H1 (cell line): ENCODE measurements around the gene XRN2. TPM values are rescaled to one million over a fixed set of nuclear protein-coding genes. Genes with fewer than 3 reads are reported as not detected.

Source experiments
- CTCF ChIA-PET: fragments of 300-600 bp; sonication (Branson Sonifier 250); formaldehyde crosslinking; loops from one replicate; lab custom pipeline; 2021; ENCODE audit not compliant: partially characterized antibody; lab: Charles Lee
- POLR2A ChIA-PET: fragments of 300-600 bp; sonication (Branson Sonifier 250); formaldehyde crosslinking; loops from one replicate; lab custom pipeline; 2021; ENCODE audit warnings: inconsistent platforms; ENCODE audit not compliant: partially characterized antibody; lab: Charles Lee
- DNase-seq, 2 experiments: peaks; one replicate each; pipeline versions ENCODE4 v3.0.0 to v3.0.0-alpha.2; 2010 to 2022; ENCODE audit warnings: low spot score in 2 of 2, low read depth in 1 of 2, mixed read lengths in 1 of 2
- FAIRE-seq: peaks from 2 replicates; lab custom pipeline; 2011; peaks lifted over from hg19 to GRCh38; lab: Jason Lieb, UNC
- H2AFZ ChIP-seq: 2 replicates; pipeline ENCODE4 v1.8.1; 2012; ENCODE audit warnings: low read length, inconsistent platforms
- H2AK5ac ChIP-seq: 2 replicates; pipeline ENCODE4 v1.6.1; 2013; ENCODE audit warnings: low read depth, low read length
- H2BK120ac ChIP-seq: replicated peaks from 2 replicates; pipeline ENCODE3; 2013; ENCODE audit warnings: low read depth, low read length, inconsistent platforms
- H2BK12ac ChIP-seq: 2 replicates; pipeline ENCODE4 v1.6.1; 2013; ENCODE audit warnings: low read depth, low read length
- H2BK15ac ChIP-seq: 2 replicates; pipeline ENCODE4 v1.6.1; 2013; ENCODE audit warnings: low read length
- H2BK20ac ChIP-seq: 2 replicates; pipeline ENCODE4 v1.6.1; 2013; ENCODE audit warnings: low read length
- H2BK5ac ChIP-seq: 2 replicates; pipeline ENCODE4 v1.6.1; 2013; ENCODE audit warnings: low read depth, low read length
- H3K14ac ChIP-seq: 2 replicates; pipeline ENCODE4 v1.6.1; 2013; ENCODE audit warnings: inconsistent platforms; ENCODE audit not compliant: insufficient read length
- H3K18ac ChIP-seq: 2 replicates; pipeline ENCODE4 v1.6.1; 2013; ENCODE audit warnings: low read length; ENCODE audit errors: extremely low read depth
- H3K23ac ChIP-seq: 2 replicates; pipeline ENCODE4 v1.6.1; 2013; ENCODE audit warnings: inconsistent platforms; ENCODE audit not compliant: insufficient read length
- H3K23me2 ChIP-seq: 2 replicates; pipeline ENCODE4 v1.6.1; 2013; ENCODE audit warnings: low read depth, low read length
- H3K27ac ChIP-seq: 2 replicates; pipeline ENCODE4 v1.6.1; 2011; ENCODE audit warnings: low read depth, low read length, inconsistent platforms
- H3K27me3 ChIP-seq, 4 experiments: replicated peaks in 1 of 4; 1 replicate in 1 of 4; 2 replicates in 3 of 4; pipeline versions ENCODE4 v1.6.1 to v1.8.1; 2011 to 2013; ENCODE audit warnings: low read length in 3 of 4, mild to moderate bottlenecking in 3 of 4, inconsistent platforms in 2 of 4, mixed read lengths in 2 of 4, moderate library complexity in 1 of 4; ENCODE audit not compliant: control insufficient read depth in 3 of 4, insufficient read depth in 3 of 4; ENCODE audit errors: extremely low read depth in 1 of 4
- H3K36me3 ChIP-seq, 4 experiments: 2 replicates each; pipeline versions ENCODE4 v1.6.1 to v1.8.1; 2011 to 2013; ENCODE audit warnings: mild to moderate bottlenecking in 4 of 4, low read length in 3 of 4, moderate library complexity in 2 of 4, control low read depth in 1 of 4, inconsistent platforms in 1 of 4; ENCODE audit not compliant: insufficient read depth in 4 of 4, control insufficient read depth in 2 of 4
- H3K4ac ChIP-seq: replicated peaks from 2 replicates; pipeline ENCODE3; 2013; ENCODE audit warnings: low read length, low read depth, mixed read lengths, inconsistent platforms; ENCODE audit not compliant: insufficient read length
- H3K4me1 ChIP-seq, 4 experiments: replicated peaks in 1 of 4; 1 replicate in 1 of 4; 2 replicates in 3 of 4; pipeline versions ENCODE4 v1.6.1 to v1.8.1; 2011 to 2013; ENCODE audit warnings: low read length in 3 of 4, inconsistent platforms in 2 of 4, mixed read lengths in 1 of 4; ENCODE audit not compliant: insufficient read depth in 4 of 4, control insufficient read depth in 3 of 4
- H3K4me2 ChIP-seq, 2 experiments: 2 replicates each; pipeline versions ENCODE4 v1.6.1 to v1.8.1; 2011 to 2013; ENCODE audit warnings: low read depth in 2 of 2, low read length in 2 of 2, control low read depth in 1 of 2, inconsistent platforms in 1 of 2, mild to moderate bottlenecking in 1 of 2; ENCODE audit not compliant: insufficient read depth in 1 of 2
- H3K4me3 ChIP-seq, 4 experiments: fragments of 200-600, 300-600 bp in 1 of 4; sonication (generic), shearing (Covaris generic), sonication (Bioruptor Twin) in 1 of 4; 2 replicates each; pipeline versions ENCODE4 v1.5.1 to v1.8.1; 2011 to 2016; ENCODE audit warnings: low read length in 4 of 4, low read depth in 3 of 4, control low read depth in 2 of 4, inconsistent platforms in 2 of 4, mild to moderate bottlenecking in 2 of 4, mixed read lengths in 1 of 4, moderate library complexity in 1 of 4; ENCODE audit not compliant: insufficient read depth in 2 of 4; ENCODE audit errors: extremely low read depth in 1 of 4
- H3K56ac ChIP-seq: replicated peaks from 2 replicates; pipeline ENCODE3; 2013; ENCODE audit warnings: low read depth, mild to moderate bottlenecking, mixed read lengths, low read length, inconsistent platforms; ENCODE audit not compliant: insufficient read length
- H3K79me1 ChIP-seq: 2 replicates; pipeline ENCODE4 v1.6.1; 2013; ENCODE audit warnings: low read depth, low read length, control low read depth
- H3K79me2 ChIP-seq, 2 experiments: 2 replicates each; pipeline versions ENCODE4 v1.6.1 to v1.8.1; 2012 to 2013; ENCODE audit warnings: low read length in 2 of 2, mild to moderate bottlenecking in 2 of 2, inconsistent platforms in 1 of 2; ENCODE audit not compliant: insufficient read depth in 2 of 2, control insufficient read depth in 1 of 2
- H3K9ac ChIP-seq, 4 experiments: replicated peaks in 1 of 4; 1 replicate in 1 of 4; 2 replicates in 3 of 4; pipeline versions ENCODE4 v1.6.1 to v1.8.1; 2011 to 2013; ENCODE audit warnings: low read depth in 3 of 4, low read length in 3 of 4, control low read depth in 2 of 4, mild to moderate bottlenecking in 2 of 4, moderate library complexity in 2 of 4, inconsistent platforms in 1 of 4; ENCODE audit errors: extremely low read depth in 1 of 4
- H3K9me3 ChIP-seq, 2 experiments: 2 replicates each; pipeline versions ENCODE4 v1.6.1 to v1.8.1; 2012 to 2013; ENCODE audit warnings: mild to moderate bottlenecking in 2 of 2, moderate library complexity in 2 of 2, control low read depth in 1 of 2, inconsistent platforms in 1 of 2, low read depth in 1 of 2, low read length in 1 of 2, mixed read lengths in 1 of 2; ENCODE audit not compliant: insufficient read depth in 2 of 2
- H4K20me1 ChIP-seq, 2 experiments: replicated peaks in 1 of 2; 2 replicates each; pipeline versions ENCODE3 to v1.8.1; 2011 to 2013; ENCODE audit warnings: inconsistent platforms in 2 of 2, low read length in 2 of 2, mild to moderate bottlenecking in 1 of 2; ENCODE audit not compliant: insufficient read depth in 2 of 2, control insufficient read depth in 1 of 2
- H4K5ac ChIP-seq: 2 replicates; pipeline ENCODE4 v1.6.1; 2013; ENCODE audit warnings: low read length, low read depth, mixed read lengths, inconsistent platforms; ENCODE audit not compliant: insufficient read length
- H4K8ac ChIP-seq: 2 replicates; pipeline ENCODE4 v1.8.0; 2013; ENCODE audit warnings: mild to moderate bottlenecking, moderate library complexity, low read length, inconsistent platforms; ENCODE audit not compliant: insufficient read depth; ENCODE audit errors: extremely low read depth
- H4K91ac ChIP-seq: replicated peaks from 2 replicates; pipeline ENCODE3; 2013; ENCODE audit warnings: low read length, mixed read lengths, inconsistent platforms; ENCODE audit not compliant: insufficient read length
- CEBPB ChIP-seq: IDR thresholded peaks from 2 replicates; pipeline ENCODE4 v1.6.1; 2012; ENCODE audit warnings: low read depth, low read length
- CTCF ChIP-seq, 3 experiments: IDR thresholded peaks; 1 replicate in 2 of 3; 2 replicates in 1 of 3; pipeline versions ENCODE4 v1.5.1 to v1.6.1; 2011; ENCODE audit warnings: low read length in 3 of 3, mild to moderate bottlenecking in 3 of 3, inconsistent platforms in 2 of 3, low read depth in 1 of 3, moderate library complexity in 1 of 3; ENCODE audit not compliant: insufficient read depth in 1 of 3; ENCODE audit errors: control extremely low read depth in 1 of 3
- JUN ChIP-seq: IDR thresholded peaks from 2 replicates; pipeline ENCODE4 v1.6.1; 2011; ENCODE audit warnings: low read depth, mild to moderate bottlenecking, improper control_type of control experiment, low read length
- KDM1A ChIP-seq: fragments of 200-600, 300-600 bp; sonication (generic); IDR thresholded peaks from 2 replicates; pipeline ENCODE4 v1.7.1; 2016; ENCODE audit warnings: mild to moderate bottlenecking, low read length, borderline replicate concordance
- MAFK ChIP-seq: IDR thresholded peaks from 2 replicates; pipeline ENCODE4 v1.6.1; 2012; ENCODE audit warnings: low read depth, mild to moderate bottlenecking, improper control_type of control experiment, low read length
- MAX ChIP-seq: IDR thresholded peaks from 2 replicates; pipeline ENCODE4 v1.6.1; 2012; ENCODE audit warnings: inconsistent platforms
- POLR2A ChIP-seq, 2 experiments: IDR thresholded peaks; 1 replicate in 1 of 2; 2 replicates in 1 of 2; pipeline ENCODE4 v1.6.1; 2011; ENCODE audit warnings: low read depth in 2 of 2, low read length in 2 of 2, mild to moderate bottlenecking in 2 of 2; ENCODE audit errors: control extremely low read depth in 1 of 2
- POU5F1 ChIP-seq: IDR thresholded peaks from 2 replicates; pipeline ENCODE4 v1.6.1; 2011; ENCODE audit warnings: low read depth, mild to moderate bottlenecking, low read length, moderate library complexity
- SP4 ChIP-seq: IDR thresholded peaks from 2 replicates; pipeline ENCODE4 v1.6.1; 2012; ENCODE audit warnings: low read length, inconsistent platforms
- TAF1 ChIP-seq: IDR thresholded peaks from 2 replicates; pipeline ENCODE4 v1.6.1; 2011; ENCODE audit warnings: mild to moderate bottlenecking, low read depth, low read length
- USF2 ChIP-seq: IDR thresholded peaks from 2 replicates; pipeline ENCODE4 v1.6.1; 2011; ENCODE audit warnings: low read length, improper control_type of control experiment
- WGBS, 2 experiments: shearing (Covaris generic) in 1 of 2; methylation state at CpG; one replicate each; pipeline versions ENCODE4 v1.1.6 to v1.1.7; 2013 to 2015; ENCODE audit warnings: low lambda C conversion rate in 2 of 2, mixed read lengths in 2 of 2, inconsistent platforms in 1 of 2, low coverage in 1 of 2, missing lambda C conversion rate in 1 of 2; ENCODE audit not compliant: insufficient replicate concordance in 2 of 2, insufficient coverage in 1 of 2, insufficient read length in 1 of 2; ENCODE audit errors: extremely low coverage in 1 of 2, missing lambda C conversion rate in 1 of 2; 5-methylcytosine and 5-hydroxymethylcytosine counted together
- polyA plus RNA-seq, 7 experiments: library from polyadenylated mRNA; depleted of rRNA in 3 of 7; stranded (reverse) in 5 of 7; unstranded in 2 of 7; fragments of >200 nt in 5 of 7; fragments of 200-250 nt in 2 of 7; gene quantifications; 1 replicate in 5 of 7; 2 replicates in 1 of 7; 4 replicates in 1 of 7; pipeline versions ENCODE4 v1.2.1 to v1.2.3, GENCODE V29; 2011 to 2013; ENCODE audit warnings: missing spikeins in 2 of 7, mixed read lengths in 2 of 7
- total RNA-seq: library from RNA; stranded (reverse); fragmentation: NEBNext Ultra II Directional; extraction: Animal tissue kit (Norgen Biotek cat#: 25700); gene quantifications from 2 replicates; pipeline ENCODE4 v1.2.1, GENCODE V29; 2021

XRN2 gene
- total and polyA plus RNA-seq, 2 of the 8 experiments (the other 6 are each of a cell fraction or from before 2014, with no cell fraction given) = 60.3 to 139 TPM

- H3K23me2 ChIP-seq = no peaks in the 10 kb centered on the region
- H3K4ac ChIP-seq = no peak overlapping the region
- POLR2A ChIA-PET = interaction anchor here (1.3 kb wide), 1 partner anchor 12 kb away, joined by 3 read pairs; no protein-coding TSS in a partner anchor
- no peak overlapping the region for H2BK12ac ChIP-seq
- H3K79me1 ChIP-seq = no peaks in the 10 kb centered on the region
- no peak overlapping the region for H2BK20ac ChIP-seq
- H4K5ac ChIP-seq = no peak overlapping the region
- no peaks in the 10 kb centered on the region for H3K4me1 ChIP-seq
- no peak for FAIRE-seq
- no peaks in the 10 kb centered on the region for H3K79me2 ChIP-seq
- H3K36me3 ChIP-seq = no peaks in the 10 kb centered on the region
- H3K23ac ChIP-seq = no peak overlapping the region
- no peaks in the 10 kb centered on the region for H4K20me1 ChIP-seq
- no peak overlapping the region for H2BK15ac ChIP-seq
- DNase-seq = no peak
- H4K8ac ChIP-seq = no peak overlapping the region
- 0 out of 2 replicates have a peak overlapping the region, but pooled peaks have one; percentile 12 for H2AFZ ChIP-seq
- no peak overlapping the region for H3K56ac ChIP-seq
- no peak overlapping the region for H4K91ac ChIP-seq
- H3K27me3 ChIP-seq = no peaks in the 10 kb centered on the region
- no peak overlapping the region for H3K14ac ChIP-seq
- H3K18ac ChIP-seq = no peak overlapping the region
- no peak overlapping the region for H3K9ac ChIP-seq
- no peak overlapping the region for H2BK5ac ChIP-seq
- no peak overlapping the region for H3K4me3 ChIP-seq
- H2AK5ac ChIP-seq = no peak overlapping the region
- H2BK120ac ChIP-seq = no peak overlapping the region
- CTCF ChIA-PET = interaction anchor here (1.4 kb wide), 1 partner anchor 9 kb away, joined by 3 read pairs; no protein-coding TSS in a partner anchor
- H3K4me2 ChIP-seq = no peak overlapping the region
- no peak overlapping the region for H3K27ac ChIP-seq
- H3K9me3 ChIP-seq = no peaks in the 10 kb centered on the region
- 92% methylated on average over 3 of the region's 3 CpGs; no CpG with 5 or more reads in 1 of the 2 experiments for WGBS, 2 experiments
- TF ChIP-seq JUN (no peak), POLR2A (IDR thresholded peaks at IDR 0.05; ENCODE audit: control extremely low read depth in 1 of 2, low read depth in 2 of 2, low read length in 2 of 2) (no peak), USF2 (no peak), MAX (no peak), POU5F1 (no peak), CEBPB (no peak), TAF1 (no peak), CTCF (IDR thresholded peaks at IDR 0.05; ENCODE audit: control extremely low read depth in 1 of 3, insufficient read depth in 1 of 3, low read depth in 1 of 3, low read length in 3 of 3) (no peak), KDM1A (no peak), MAFK (no peak), SP4 (no peak)
Measured at GRCh38 chr20:21257192-21257591, 45.9 kb upstream of the XRN2 start.
